Fibroblast of peridontal ligament (primary cell): ENCODE results near the gene CASKIN1.
A peak's percentile ranks its signal among the peaks of the same experiment; 100 is the strongest.
"Not testable (repeated sequence)": the region's sequence is repeated elsewhere in the genome, so short reads cannot be mapped to it uniquely, and the experiment has no call there.

ENCODE experiments used
- DNase-seq: peaks from one replicate; pipeline ENCODE4 v3.0.0-alpha.2; 2010; ENCODE audit errors: extremely low read depth

Gene CASKIN1

GRCh38 chr16:2211923-2212347, 15.5 kb upstream of the CASKIN1 start:
- DNase-seq: no peak

- no peak for DNase-seq
These were observed 14.3 kb upstream of the CASKIN1 start, which contains the start of gene BRICD5 for GRCh38 chr16:2210386-2211365. BRICD5 (minus strand) TSS chr16:2210863; CDS start chr16:2210833, 30 bp downstream.

- no peak for DNase-seq
These were observed 13.6 kb upstream of the CASKIN1 start for GRCh38 chr16:2210009-2210332.

GRCh38 chr16:2209258-2210008, 13.0 kb upstream of the CASKIN1 start:
- DNase-seq: no peak

- no peak for DNase-seq
These were observed 12.4 kb upstream of the CASKIN1 start for GRCh38 chr16:2208772-2209171.

- DNase-seq: no peak
These were observed 11.9 kb upstream of the CASKIN1 start for GRCh38 chr16:2208308-2208707.

GRCh38 chr16:2207872-2208271, 11.5 kb upstream of the CASKIN1 start:
- no peak for DNase-seq

GRCh38 chr16:2206780-2207433, 10.5 kb upstream of the CASKIN1 start:
- no peak for DNase-seq

- no peak for DNase-seq
These were observed 10.0 kb upstream of the CASKIN1 start for GRCh38 chr16:2206420-2206779.

- DNase-seq: no peak
These were observed 9.5 kb upstream of the CASKIN1 start for GRCh38 chr16:2205967-2206313.

GRCh38 chr16:2205104-2205966, 8.9 kb upstream of the CASKIN1 start, which contains the start of gene MLST8:
MLST8 (plus strand) TSS chr16:2205454; CDS start chr16:2206086, 632 bp downstream.
- DNase-seq: peak; percentile 84

GRCh38 chr16:2204416-2205103, 8.2 kb upstream of the CASKIN1 start:
- DNase-seq: no peak

GRCh38 chr16:2203119-2203688, 6.8 kb upstream of the CASKIN1 start:
- DNase-seq: not testable (repeated sequence)

GRCh38 chr16:2200313-2200712, 3.9 kb upstream of the CASKIN1 start:
- no peak for DNase-seq

GRCh38 chr16:2199621-2200139, 3.3 kb upstream of the CASKIN1 start:
- no peak for DNase-seq

GRCh38 chr16:2199095-2199494, 2.7 kb upstream of the CASKIN1 start:
- DNase-seq: no peak

- no peak for DNase-seq
These were observed 1.9 kb upstream of the CASKIN1 start for GRCh38 chr16:2198283-2198682.

GRCh38 chr16:2197765-2198164, 1.4 kb upstream of the CASKIN1 start:
- no peak for DNase-seq

GRCh38 chr16:2196981-2197511, 641 bp upstream of the CASKIN1 start:
- no peak for DNase-seq
